HAP-1 (cell line): Measurements from ENCODE around the gene SPTAN1.

Source experiments
- DNase-seq, 2 experiments: peaks; one replicate each; pipeline ENCODE4 v3.0.0-alpha.2; 2016 to 2020; ENCODE audit warnings: low spot score in 2 of 2
- H3K27me3 ChIP-seq: fragments of 250-450 bp; sonication (Bioruptor Pico); 2 replicates; pipeline ENCODE4 v1.5.1; 2020; ENCODE audit warnings: low read depth, mild to moderate bottlenecking, moderate library complexity
- H3K36me3 ChIP-seq: fragments of 250-450 bp; sonication (Bioruptor Pico); replicated peaks from 2 replicates; pipeline ENCODE4 v1.5.1; 2020; ENCODE audit warnings: mild to moderate bottlenecking
- H3K4me1 ChIP-seq: fragments of 250-450 bp; sonication (Bioruptor Pico); 2 replicates; pipeline ENCODE4 v1.5.1; 2020; ENCODE audit warnings: mild to moderate bottlenecking
- H3K4me3 ChIP-seq: fragments of 250-450 bp; sonication (Bioruptor Pico); 2 replicates; pipeline ENCODE4 v1.5.1; 2020; ENCODE audit warnings: mild to moderate bottlenecking, moderate library complexity
- H3K9me3 ChIP-seq: fragments of 250-450 bp; sonication (Bioruptor Pico); 2 replicates; pipeline ENCODE4 v1.5.1; 2020; ENCODE audit warnings: mild to moderate bottlenecking, moderate library complexity
- in situ Hi-C: fragments of 300-500 bp; cut with MboI; formaldehyde crosslinking; loops from 3 replicates; pipeline ENCODE4 v1.14.3; 2020; ENCODE audit warnings: low sequenced_read_pairs, inconsistent platforms, mixed read lengths

The SPTAN1 gene

GRCh38 chr9:128625391-128626146 lies 73.2 kb downstream of the SPTAN1 start:
- Histone ChIP-seq H3K4me1 (no peaks in the 10 kb centered on the region), H3K4me3 (no peak overlapping the region), H3K36me3 (peaks cover 86% of the 10 kb centered on the region), H3K27me3 (no peaks in the 10 kb centered on the region), H3K9me3 (no peaks in the 10 kb centered on the region)
- no peak for DNase-seq
- in situ Hi-C loops = no loop called here

- Histone ChIP-seq H3K4me3 (no peak overlapping the region), H3K36me3 (peaks cover 86% of the 10 kb centered on the region), H3K9me3 (no peaks in the 10 kb centered on the region), H3K27me3 (no peaks in the 10 kb centered on the region), H3K4me1 (no peaks in the 10 kb centered on the region)
- in situ Hi-C loops = no loop called here
- DNase-seq = no peak
Measured at GRCh38 chr9:128626181-128626580, 73.8 kb downstream of the SPTAN1 start.

DNA sequence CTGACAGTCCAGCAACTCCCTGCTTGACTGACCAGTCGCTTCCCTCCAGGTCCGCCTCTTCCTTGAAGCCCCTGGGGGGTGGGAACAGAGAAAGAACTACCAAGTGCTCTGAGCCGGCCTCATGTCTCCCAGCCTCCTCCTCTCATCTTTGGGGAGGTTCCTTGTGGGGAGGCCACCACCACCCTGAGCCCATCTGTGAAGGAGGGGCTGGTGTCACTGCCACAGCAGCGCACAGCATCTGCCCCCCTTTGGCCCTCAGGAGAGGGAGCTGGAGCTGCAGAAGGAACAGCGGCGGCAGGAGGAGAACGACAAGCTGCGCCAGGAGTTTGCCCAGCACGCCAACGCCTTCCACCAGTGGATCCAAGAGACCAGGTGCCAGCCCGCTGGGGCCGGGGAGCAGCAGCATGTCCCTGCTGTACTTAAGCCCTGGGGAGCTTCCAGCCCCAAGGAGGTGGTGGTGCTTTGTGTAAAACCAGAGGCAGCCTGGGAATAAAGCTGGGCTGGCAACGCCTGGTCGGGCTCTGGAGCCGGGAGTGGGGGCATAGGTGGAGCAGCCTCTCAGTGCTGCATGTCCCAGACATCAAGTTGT lies 74.8 kb downstream of the SPTAN1 start:
- Histone ChIP-seq H3K27me3 (no peaks in the 10 kb centered on the region), H3K36me3 (peaks cover 87% of the 10 kb centered on the region), H3K4me1 (no peaks in the 10 kb centered on the region), H3K4me3 (no peak overlapping the region), H3K9me3 (no peaks in the 10 kb centered on the region)
- in situ Hi-C loops = no loop called here
- DNase-seq = no peak

- Histone ChIP-seq H3K4me3 (no peak overlapping the region), H3K36me3 (peaks cover 87% of the 10 kb centered on the region)
- in situ Hi-C loops = no loop called here
Measured at GRCh38 chr9:128627906-128628305, 75.5 kb downstream of the SPTAN1 start.

DNA sequence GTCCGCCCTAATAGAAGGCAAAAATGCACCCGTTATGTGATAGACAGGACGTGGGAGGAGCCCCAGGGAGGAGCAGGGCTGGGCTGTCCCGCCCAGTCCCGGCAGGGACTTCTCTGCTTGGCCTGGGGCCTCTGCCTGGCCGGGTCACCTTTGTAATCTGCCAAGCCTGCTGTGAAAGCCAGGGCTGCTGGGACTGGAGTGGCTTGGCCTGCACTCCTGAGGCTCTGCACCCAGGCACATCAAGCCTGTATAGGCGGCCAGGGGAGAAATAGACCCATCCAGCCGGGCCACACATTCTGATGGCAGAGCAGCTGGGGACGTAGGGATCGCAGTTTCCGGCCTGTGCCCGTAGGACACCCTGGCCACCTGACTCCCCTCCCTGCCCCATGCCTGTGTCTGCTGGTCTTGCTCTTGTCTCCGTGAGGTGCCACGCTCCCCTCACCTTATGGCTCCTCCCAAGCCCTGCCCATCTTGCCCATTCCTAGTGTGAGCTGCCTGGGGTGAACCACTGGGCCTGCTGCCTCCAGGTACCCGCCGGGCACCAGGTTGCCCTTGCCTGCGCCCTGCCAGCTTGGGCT lies 76.2 kb downstream of the SPTAN1 start:
- Histone ChIP-seq H3K27me3 (no peaks in the 10 kb centered on the region), H3K36me3 (peaks cover 93% of the 10 kb centered on the region), H3K4me1 (no peaks in the 10 kb centered on the region), H3K4me3 (no peak overlapping the region), H3K9me3 (no peaks in the 10 kb centered on the region)
- peak in 1 of 2 experiments; percentile 40 for DNase-seq
- in situ Hi-C loops = no loop called here

More at GRCh38 chr9:128627906-128628305, 75.5 kb downstream of the SPTAN1 start:
- H3K9me3 ChIP-seq = no peaks in the 10 kb centered on the region
- DNase-seq = no peak
- no peaks in the 10 kb centered on the region for H3K27me3 ChIP-seq
- H3K4me1 ChIP-seq = no peaks in the 10 kb centered on the region

GRCh38 chr9:128629136-128629535 lies 76.7 kb downstream of the SPTAN1 start:
- no peak for DNase-seq
- no peaks in the 10 kb centered on the region for H3K4me1 ChIP-seq
- no peaks in the 10 kb centered on the region for H3K27me3 ChIP-seq
- H3K9me3 ChIP-seq = no peaks in the 10 kb centered on the region
- peaks cover 97% of the 10 kb centered on the region for H3K36me3 ChIP-seq
- in situ Hi-C loops = no loop called here
- H3K4me3 ChIP-seq = no peak overlapping the region

DNA sequence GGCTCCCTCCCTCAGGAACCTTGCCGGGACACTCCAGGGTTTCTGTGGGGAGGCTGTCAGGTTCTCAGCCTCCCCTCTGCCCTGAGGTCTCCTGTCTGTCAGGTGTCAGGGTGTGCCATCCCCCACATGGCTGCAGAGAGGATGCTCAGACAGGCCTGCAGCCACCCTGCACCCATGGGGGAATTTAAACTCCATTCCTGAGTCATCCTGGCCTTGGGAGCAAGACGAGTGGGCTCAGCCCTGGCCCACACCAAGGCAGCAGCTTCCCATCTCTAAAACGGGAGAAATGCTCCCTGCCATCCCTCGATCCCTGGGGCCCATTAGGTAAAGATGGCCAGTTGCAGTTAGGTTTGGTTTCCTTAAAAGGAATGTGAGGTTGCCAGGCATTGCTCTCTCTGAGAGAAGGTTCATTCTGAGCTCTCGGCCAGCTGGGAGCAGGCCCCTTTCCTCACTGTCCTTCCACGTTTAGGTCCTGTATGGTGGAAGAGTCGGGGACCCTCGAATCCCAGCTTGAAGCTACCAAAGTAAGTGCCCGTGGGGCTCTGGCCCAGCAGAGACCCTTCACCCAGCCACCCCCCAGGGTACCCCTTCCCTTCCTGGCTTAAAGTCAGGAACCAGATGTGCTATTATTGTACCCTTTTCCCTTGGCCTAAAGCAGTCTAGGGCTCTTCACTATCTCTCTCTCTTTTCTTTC lies 77.6 kb downstream of the SPTAN1 start:
- DNase-seq = no peak
- peaks cover 97% of the 10 kb centered on the region for H3K36me3 ChIP-seq
- in situ Hi-C loops = no loop called here

DNA sequence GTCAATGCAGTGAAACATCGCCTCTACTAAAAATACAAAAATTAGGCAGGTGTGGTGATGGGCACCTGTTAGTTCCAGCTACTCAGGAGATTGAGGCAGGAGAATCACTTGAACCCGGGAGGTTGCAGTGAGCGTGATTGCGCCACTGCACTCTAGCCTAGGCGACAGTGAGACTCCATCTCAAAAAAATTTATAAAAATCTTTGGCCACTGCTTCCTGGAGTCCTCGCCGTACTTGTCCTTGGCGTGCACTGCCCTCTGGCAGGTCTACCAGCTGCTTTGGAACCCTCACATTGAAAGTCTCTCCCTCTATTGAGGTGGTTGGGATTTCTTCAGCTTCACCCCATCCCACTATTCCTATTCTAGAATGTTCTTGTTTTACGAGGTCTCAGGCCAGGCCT lies 79.2 kb downstream of the SPTAN1 start:
- in situ Hi-C loops = no loop called here

More for the DNA sequence above, 77.6 kb downstream of the SPTAN1 start:
- Histone ChIP-seq H3K27me3 (no peaks in the 10 kb centered on the region), H3K4me1 (no peaks in the 10 kb centered on the region), H3K9me3 (no peaks in the 10 kb centered on the region), H3K4me3 (no peak overlapping the region)

DNA sequence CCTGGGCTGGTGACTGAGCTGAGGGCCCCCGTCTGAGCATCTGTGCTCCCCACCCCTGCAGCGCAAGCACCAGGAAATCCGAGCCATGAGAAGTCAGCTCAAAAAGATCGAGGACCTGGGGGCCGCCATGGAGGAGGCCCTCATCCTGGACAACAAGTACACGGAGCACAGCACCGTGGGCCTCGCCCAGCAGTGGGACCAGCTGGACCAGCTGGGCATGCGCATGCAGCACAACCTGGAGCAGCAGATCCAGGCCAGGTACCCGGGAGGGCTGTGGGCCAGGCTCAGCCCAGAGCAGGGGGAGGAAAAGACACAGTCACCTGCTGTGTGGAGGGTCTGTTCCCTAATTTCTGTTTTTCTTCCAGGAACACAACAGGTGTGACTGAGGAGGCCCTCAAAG lies 79.7 kb downstream of the SPTAN1 start:
- in situ Hi-C loops = no loop called here
- peaks cover 8% of the 10 kb centered on the region for H3K4me1 ChIP-seq
- H3K27me3 ChIP-seq = no peaks in the 10 kb centered on the region
- DNase-seq = no peak
- H3K36me3 ChIP-seq = peaks cover 96% of the 10 kb centered on the region
- no peak overlapping the region for H3K4me3 ChIP-seq
- no peaks in the 10 kb centered on the region for H3K9me3 ChIP-seq

More for the DNA sequence above, 79.2 kb downstream of the SPTAN1 start:
- H3K9me3 ChIP-seq = no peaks in the 10 kb centered on the region
- no peak overlapping the region for H3K4me3 ChIP-seq
- peaks cover 96% of the 10 kb centered on the region for H3K36me3 ChIP-seq
- no peaks in the 10 kb centered on the region for H3K27me3 ChIP-seq
- H3K4me1 ChIP-seq = peaks cover 8% of the 10 kb centered on the region
- DNase-seq = no peak

- peaks cover 96% of the 10 kb centered on the region for H3K36me3 ChIP-seq
- no peaks in the 10 kb centered on the region for H3K27me3 ChIP-seq
- in situ Hi-C loops = no loop called here
- H3K9me3 ChIP-seq = no peaks in the 10 kb centered on the region
- H3K4me3 ChIP-seq = no peak overlapping the region
- DNase-seq = no peak
- peaks cover 8% of the 10 kb centered on the region for H3K4me1 ChIP-seq
Measured at GRCh38 chr9:128632486-128632885, 80.1 kb downstream of the SPTAN1 start.

DNA sequence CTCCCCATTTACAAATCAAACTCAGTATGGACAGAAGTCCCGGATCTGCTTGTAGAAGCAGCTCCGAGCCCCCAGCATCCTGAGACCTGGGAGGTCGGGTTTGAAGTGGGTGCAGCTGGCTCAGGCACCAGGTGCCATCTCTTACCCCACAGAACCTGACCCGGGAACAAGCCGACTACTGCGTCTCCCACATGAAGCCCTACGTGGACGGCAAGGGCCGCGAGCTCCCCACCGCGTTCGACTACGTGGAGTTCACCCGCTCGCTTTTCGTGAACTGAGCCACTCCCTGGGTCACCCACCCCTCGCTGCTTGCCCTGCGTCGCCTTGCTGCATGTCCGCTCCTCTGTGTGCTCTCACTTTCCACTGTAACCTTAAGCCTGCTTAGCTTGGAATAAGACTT lies 80.7 kb downstream of the SPTAN1 start:
- Histone ChIP-seq H3K9me3 (no peaks in the 10 kb centered on the region), H3K4me3 (no peak overlapping the region), H3K27me3 (no peaks in the 10 kb centered on the region), H3K4me1 (peaks cover 8% of the 10 kb centered on the region), H3K36me3 (peaks cover 94% of the 10 kb centered on the region)
- no peak for DNase-seq
- in situ Hi-C loops = no loop called here

GRCh38 chr9:128633601-128634000 lies 81.2 kb downstream of the SPTAN1 start:
- no peaks in the 10 kb centered on the region for H3K9me3 ChIP-seq
- no peaks in the 10 kb centered on the region for H3K27me3 ChIP-seq
- no peak overlapping the region for H3K4me3 ChIP-seq
- no peak for DNase-seq
- peaks cover 91% of the 10 kb centered on the region for H3K36me3 ChIP-seq
- H3K4me1 ChIP-seq = peaks cover 8% of the 10 kb centered on the region
- in situ Hi-C loops = no loop called here

- Histone ChIP-seq H3K4me3 (no peak overlapping the region), H3K9me3 (no peaks in the 10 kb centered on the region), H3K27me3 (no peaks in the 10 kb centered on the region), H3K36me3 (peaks cover 89% of the 10 kb centered on the region), H3K4me1 (peaks cover 8% of the 10 kb centered on the region)
- no peak for DNase-seq
- in situ Hi-C loops = no loop called here
Measured at GRCh38 chr9:128634111-128634510, 81.7 kb downstream of the SPTAN1 start.
